Measurements from ENCODE around the gene KLHL29. TPM values are rescaled to one million over a fixed set of nuclear protein-coding genes. Genes with fewer than 3 reads are reported as not detected.

Gene KLHL29
- total and polyA plus RNA-seq, 4 donors, result 0.29 to 2.3 (median 0.68) TPM

- Histone ChIP-seq H3K27me3 (ENCODE audit: control insufficient read depth in 4 of 4, insufficient read depth in 4 of 4, low read length in 3 of 4) (no peaks in the 10 kb centered on the region), H3K9me3 (ENCODE audit: control insufficient read depth in 4 of 4, low read length in 3 of 4) (no peaks in the 10 kb centered on the region), H3K9ac (ENCODE audit: low read depth in 1 of 2, low read length in 2 of 2) (no peak overlapping the region), H3K36me3 (ENCODE audit: control insufficient read depth in 4 of 4, insufficient read depth in 3 of 4, low read depth in 1 of 4, low read length in 3 of 4) (no peaks in the 10 kb centered on the region), H3K27ac (ENCODE audit: low read depth in 1 of 2, low read length in 2 of 2) (no peak overlapping the region), H3K4me3 (ENCODE audit: low read depth in 1 of 3, low read length in 3 of 3) (no peak overlapping the region), H3K4me1 (ENCODE audit: control insufficient read depth in 4 of 4, insufficient read depth in 4 of 4, low read length in 3 of 4) (no peaks in the 10 kb centered on the region)
- 82% methylated on average over 5 of the region's 5 CpGs for WGBS
- DNase-seq (ENCODE audit: low spot score), result no peak
- TF ChIP-seq, protein P1, sequence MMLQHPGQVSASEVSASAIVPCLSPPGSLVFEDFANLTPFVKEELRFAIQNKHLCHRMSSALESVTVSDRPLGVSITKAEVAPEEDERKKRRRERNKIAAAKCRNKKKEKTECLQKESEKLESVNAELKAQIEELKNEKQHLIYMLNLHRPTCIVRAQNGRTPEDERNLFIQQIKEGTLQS (IDR thresholded peaks at IDR 0.05), result no peak
- TF ChIP-seq YY1 (IDR thresholded peaks at IDR 0.05) (no peak), RAD21 (IDR thresholded peaks at IDR 0.05) (no peak), EGR1 (IDR thresholded peaks at IDR 0.05; ENCODE audit: low read depth in 2 of 2) (no peak), HNF4G (IDR thresholded peaks at IDR 0.05) (no peak), FOXA1 (IDR thresholded peaks at IDR 0.05) (no peak), SP1 (IDR thresholded peaks at IDR 0.05) (no peak), RXRA (IDR thresholded peaks at IDR 0.05) (no peak), FOXA2 (IDR thresholded peaks at IDR 0.05) (no peak)
- TF ChIP-seq, protein P2, sequence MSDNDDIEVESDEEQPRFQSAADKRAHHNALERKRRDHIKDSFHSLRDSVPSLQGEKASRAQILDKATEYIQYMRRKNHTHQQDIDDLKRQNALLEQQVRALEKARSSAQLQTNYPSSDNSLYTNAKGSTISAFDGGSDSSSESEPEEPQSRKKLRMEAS (IDR thresholded peaks at IDR 0.05), result no peak
- TF ChIP-seq, protein P3, sequence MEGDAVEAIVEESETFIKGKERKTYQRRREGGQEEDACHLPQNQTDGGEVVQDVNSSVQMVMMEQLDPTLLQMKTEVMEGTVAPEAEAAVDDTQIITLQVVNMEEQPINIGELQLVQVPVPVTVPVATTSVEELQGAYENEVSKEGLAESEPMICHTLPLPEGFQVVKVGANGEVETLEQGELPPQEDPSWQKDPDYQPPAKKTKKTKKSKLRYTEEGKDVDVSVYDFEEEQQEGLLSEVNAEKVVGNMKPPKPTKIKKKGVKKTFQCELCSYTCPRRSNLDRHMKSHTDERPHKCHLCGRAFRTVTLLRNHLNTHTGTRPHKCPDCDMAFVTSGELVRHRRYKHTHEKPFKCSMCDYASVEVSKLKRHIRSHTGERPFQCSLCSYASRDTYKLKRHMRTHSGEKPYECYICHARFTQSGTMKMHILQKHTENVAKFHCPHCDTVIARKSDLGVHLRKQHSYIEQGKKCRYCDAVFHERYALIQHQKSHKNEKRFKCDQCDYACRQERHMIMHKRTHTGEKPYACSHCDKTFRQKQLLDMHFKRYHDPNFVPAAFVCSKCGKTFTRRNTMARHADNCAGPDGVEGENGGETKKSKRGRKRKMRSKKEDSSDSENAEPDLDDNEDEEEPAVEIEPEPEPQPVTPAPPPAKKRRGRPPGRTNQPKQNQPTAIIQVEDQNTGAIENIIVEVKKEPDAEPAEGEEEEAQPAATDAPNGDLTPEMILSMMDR (IDR thresholded peaks at IDR 0.05; ENCODE audit: low read depth, low read length, missing input control), result no peak
These were observed 153.0 kb downstream of the KLHL29 start for GRCh38 chr2:23537991-23538390.

GRCh38 chr2:23538566-23538965 lies 153.6 kb downstream of the KLHL29 start:
- TF ChIP-seq HNF4A (conservative IDR thresholded peaks at IDR 0.05) (no peak), RAD21 (IDR thresholded peaks at IDR 0.05) (no peak), JUND (IDR thresholded peaks at IDR 0.05) (no peak), GABPA (IDR thresholded peaks at IDR 0.05 in 1 of 2, conservative IDR thresholded peaks at IDR 0.05 in 1 of 2) (no peak), ZBTB33 (IDR thresholded peaks at IDR 0.05) (no peak), YY1 (IDR thresholded peaks at IDR 0.05) (no peak), HNF4G (IDR thresholded peaks at IDR 0.05) (no peak), TAF1 (conservative IDR thresholded peaks at IDR 0.05) (no peak), RXRA (IDR thresholded peaks at IDR 0.05) (no peak), SP1 (IDR thresholded peaks at IDR 0.05) (no peak), NR2F2 (IDR thresholded peaks at IDR 0.05) (no peak), FOXA2 (IDR thresholded peaks at IDR 0.05) (no peak), FOXA1 (IDR thresholded peaks at IDR 0.05) (no peak), EGR1 (IDR thresholded peaks at IDR 0.05; ENCODE audit: low read depth in 2 of 2) (no peak)
- TF ChIP-seq, protein P1 (IDR thresholded peaks at IDR 0.05), result no peak
- TF ChIP-seq, protein P3 (IDR thresholded peaks at IDR 0.05; ENCODE audit: low read depth, low read length, missing input control), result no peak
- TF ChIP-seq, protein P2 (IDR thresholded peaks at IDR 0.05), result no peak
- TF ChIP-seq, protein P4, sequence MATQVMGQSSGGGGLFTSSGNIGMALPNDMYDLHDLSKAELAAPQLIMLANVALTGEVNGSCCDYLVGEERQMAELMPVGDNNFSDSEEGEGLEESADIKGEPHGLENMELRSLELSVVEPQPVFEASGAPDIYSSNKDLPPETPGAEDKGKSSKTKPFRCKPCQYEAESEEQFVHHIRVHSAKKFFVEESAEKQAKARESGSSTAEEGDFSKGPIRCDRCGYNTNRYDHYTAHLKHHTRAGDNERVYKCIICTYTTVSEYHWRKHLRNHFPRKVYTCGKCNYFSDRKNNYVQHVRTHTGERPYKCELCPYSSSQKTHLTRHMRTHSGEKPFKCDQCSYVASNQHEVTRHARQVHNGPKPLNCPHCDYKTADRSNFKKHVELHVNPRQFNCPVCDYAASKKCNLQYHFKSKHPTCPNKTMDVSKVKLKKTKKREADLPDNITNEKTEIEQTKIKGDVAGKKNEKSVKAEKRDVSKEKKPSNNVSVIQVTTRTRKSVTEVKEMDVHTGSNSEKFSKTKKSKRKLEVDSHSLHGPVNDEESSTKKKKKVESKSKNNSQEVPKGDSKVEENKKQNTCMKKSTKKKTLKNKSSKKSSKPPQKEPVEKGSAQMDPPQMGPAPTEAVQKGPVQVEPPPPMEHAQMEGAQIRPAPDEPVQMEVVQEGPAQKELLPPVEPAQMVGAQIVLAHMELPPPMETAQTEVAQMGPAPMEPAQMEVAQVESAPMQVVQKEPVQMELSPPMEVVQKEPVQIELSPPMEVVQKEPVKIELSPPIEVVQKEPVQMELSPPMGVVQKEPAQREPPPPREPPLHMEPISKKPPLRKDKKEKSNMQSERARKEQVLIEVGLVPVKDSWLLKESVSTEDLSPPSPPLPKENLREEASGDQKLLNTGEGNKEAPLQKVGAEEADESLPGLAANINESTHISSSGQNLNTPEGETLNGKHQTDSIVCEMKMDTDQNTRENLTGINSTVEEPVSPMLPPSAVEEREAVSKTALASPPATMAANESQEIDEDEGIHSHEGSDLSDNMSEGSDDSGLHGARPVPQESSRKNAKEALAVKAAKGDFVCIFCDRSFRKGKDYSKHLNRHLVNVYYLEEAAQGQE (IDR thresholded peaks at IDR 0.05), result no peak
- no peak overlapping the region for H3K4me3 ChIP-seq (ENCODE audit: low read depth in 1 of 3, low read length in 3 of 3)
- H3K9me3 ChIP-seq (ENCODE audit: control insufficient read depth in 4 of 4, low read length in 3 of 4), result no peaks in the 10 kb centered on the region
- 88% methylated on average over 2 of the region's 2 CpGs for WGBS
- no peak overlapping the region for H3K9ac ChIP-seq (ENCODE audit: low read depth in 1 of 2, low read length in 2 of 2)
- H3K36me3 ChIP-seq (ENCODE audit: control insufficient read depth in 4 of 4, insufficient read depth in 3 of 4, low read depth in 1 of 4, low read length in 3 of 4), result no peaks in the 10 kb centered on the region
- H3K4me1 ChIP-seq (ENCODE audit: control insufficient read depth in 4 of 4, insufficient read depth in 4 of 4, low read length in 3 of 4), result no peaks in the 10 kb centered on the region
- no peak overlapping the region for H3K27ac ChIP-seq (ENCODE audit: low read depth in 1 of 2, low read length in 2 of 2)
- H3K27me3 ChIP-seq (ENCODE audit: control insufficient read depth in 4 of 4, insufficient read depth in 4 of 4, low read length in 3 of 4), result no peaks in the 10 kb centered on the region
- DNase-seq (ENCODE audit: low spot score), result no peak

Data from liver (tissue), 9 donors.